Keratinocyte (primary cell): Measurements from ENCODE around the gene RNF166. TPM values are rescaled to one million over a fixed set of nuclear protein-coding genes. Genes with fewer than 3 reads are reported as not detected.

Experiments
- DNase-seq: peaks from one replicate; pipeline ENCODE4 v3.0.0-alpha.2; 2011; ENCODE audit warnings: low read depth, missing footprints, low spot score
- FAIRE-seq: peaks from 2 replicates; lab custom pipeline; 2011; peaks lifted over from hg19 to GRCh38; lab: Jason Lieb, UNC
- H2AFZ ChIP-seq: 2 replicates; pipeline ENCODE4 v1.6.0; 2012; ENCODE audit warnings: low read length, control low read depth, inconsistent platforms; ENCODE audit not compliant: control insufficient read depth
- H3K27ac ChIP-seq: 2 replicates; pipeline ENCODE4 v1.5.1; 2011; ENCODE audit warnings: low read length; ENCODE audit not compliant: control insufficient read depth, insufficient read depth
- H3K27me3 ChIP-seq: 3 replicates; pipeline ENCODE4 v1.6.0; 2011; ENCODE audit warnings: low read length; ENCODE audit not compliant: control insufficient read depth, insufficient read depth; ENCODE audit errors: extremely low read depth
- H3K36me3 ChIP-seq, 2 experiments: 2 replicates in 1 of 2; 3 replicates in 1 of 2; pipeline ENCODE4 v1.5.1; 2011; ENCODE audit warnings: low read length in 2 of 2, mild to moderate bottlenecking in 1 of 2; ENCODE audit not compliant: control insufficient read depth in 2 of 2, insufficient read depth in 2 of 2; ENCODE audit errors: extremely low read depth in 1 of 2
- H3K4me1 ChIP-seq: 3 replicates; pipeline ENCODE4 v1.5.1; 2011; ENCODE audit warnings: low read length; ENCODE audit not compliant: control insufficient read depth, insufficient read depth; ENCODE audit errors: extremely low read depth
- H3K4me2 ChIP-seq: 3 replicates; pipeline ENCODE4 v1.6.0; 2011; ENCODE audit warnings: low read depth, low read length; ENCODE audit not compliant: control insufficient read depth, insufficient read depth; ENCODE audit errors: extremely low read depth
- H3K4me3 ChIP-seq, 3 experiments: fragments of 200-600 bp in 1 of 3; sonication (generic) in 1 of 3; 2 replicates in 2 of 3; 3 replicates in 1 of 3; pipeline ENCODE4 v1.5.1; 2011 to 2016; ENCODE audit warnings: low read length in 3 of 3, mild to moderate bottlenecking in 3 of 3, control low read depth in 2 of 3, inconsistent platforms in 1 of 3, low read depth in 1 of 3, mixed read lengths in 1 of 3, mixed run types in 1 of 3, moderate library complexity in 1 of 3; ENCODE audit not compliant: control insufficient read depth in 2 of 3, insufficient read depth in 2 of 3; ENCODE audit errors: extremely low read depth in 1 of 3
- H3K79me2 ChIP-seq: 2 replicates; pipeline ENCODE4 v1.6.0; 2012; ENCODE audit warnings: low read length; ENCODE audit not compliant: control insufficient read depth, insufficient read depth
- H3K9ac ChIP-seq: 3 replicates; pipeline ENCODE4 v1.6.0; 2011; ENCODE audit warnings: low read length; ENCODE audit not compliant: control insufficient read depth, insufficient read depth; ENCODE audit errors: extremely low read depth
- H3K9me1 ChIP-seq: 3 replicates; pipeline ENCODE4 v1.6.0; 2011; ENCODE audit warnings: low read length; ENCODE audit not compliant: control insufficient read depth, insufficient read depth; ENCODE audit errors: extremely low read depth
- H3K9me3 ChIP-seq: 2 replicates; pipeline ENCODE4 v1.5.1; 2012; ENCODE audit warnings: low read depth, low read length; ENCODE audit not compliant: control insufficient read depth
- H4K20me1 ChIP-seq: 3 replicates; pipeline ENCODE4 v1.6.0; 2011; ENCODE audit warnings: low read length; ENCODE audit not compliant: control insufficient read depth, insufficient read depth; ENCODE audit errors: extremely low read depth
- EZH2 ChIP-seq: IDR thresholded peaks from one replicate; pipeline ENCODE4 v1.6.1; 2012; ENCODE audit warnings: inconsistent platforms, mild to moderate bottlenecking, low read length, moderate library complexity
- dilution Hi-C: fragments of 300-500 bp; cut with MboI; formaldehyde crosslinking; loops from one replicate; pipeline ENCODE4 v1.7.0; 2020; ENCODE audit warnings: low sequenced_read_pairs; ENCODE audit not compliant: extremely low pct_ligation_motif_present
- polyA plus RNA-seq, 5 experiments: library from polyadenylated mRNA; depleted of rRNA in 3 of 5; stranded (reverse) in 3 of 5; stranded (forward) in 1 of 5; unstranded in 1 of 5; fragments of >200 nt; gene quantifications; 1 replicate in 1 of 5; 2 replicates in 3 of 5; 3 replicates in 1 of 5; pipeline versions ENCODE4 v1.2.1 to v1.2.3, GENCODE V29; 2011 to 2012; ENCODE audit warnings: missing spikeins in 2 of 5, low read depth in 1 of 5, low replicate concordance in 1 of 5
- TF ChIP-seq, protein P1 (sequence below), 3 experiments: IDR thresholded peaks in 1 of 3; conservative IDR thresholded peaks in 1 of 3; optimal IDR thresholded peaks in 1 of 3; 2 replicates in 2 of 3; 3 replicates in 1 of 3; pipeline versions ENCODE3 to v1.5.1; 2011; ENCODE audit warnings: low read length in 3 of 3, mild to moderate bottlenecking in 3 of 3, moderate library complexity in 2 of 3, control low read depth in 1 of 3, inconsistent platforms in 1 of 3; ENCODE audit not compliant: insufficient read depth in 2 of 3; ENCODE audit errors: extremely low read depth in 1 of 3

RNF166 gene
- polyA plus RNA-seq, 1 donor (not counting 4 experiments of a cell fraction or from before 2014, with no cell fraction given) = 3.4 TPM

- Histone ChIP-seq H3K4me3 (no peak overlapping the region), H4K20me1 (peaks cover 9% of the 10 kb centered on the region), H3K27me3 (no peaks in the 10 kb centered on the region), H3K4me2 (no peak overlapping the region), H3K9ac (no peak overlapping the region), H3K36me3 (peaks cover 30 to 39% of the 10 kb centered on the region in 2 experiments), H3K4me1 (peaks cover 6% of the 10 kb centered on the region), H3K9me1 (peaks cover 2% of the 10 kb centered on the region), H3K9me3 (no peaks in the 10 kb centered on the region), H2AFZ (no peak overlapping the region), H3K27ac (no peak overlapping the region), H3K79me2 (no peaks in the 10 kb centered on the region)
- DNase-seq (no peak), FAIRE-seq (no peak)
- dilution Hi-C loops = no loop called here
- TF ChIP-seq EZH2 = no peak
- TF ChIP-seq, protein P1, sequence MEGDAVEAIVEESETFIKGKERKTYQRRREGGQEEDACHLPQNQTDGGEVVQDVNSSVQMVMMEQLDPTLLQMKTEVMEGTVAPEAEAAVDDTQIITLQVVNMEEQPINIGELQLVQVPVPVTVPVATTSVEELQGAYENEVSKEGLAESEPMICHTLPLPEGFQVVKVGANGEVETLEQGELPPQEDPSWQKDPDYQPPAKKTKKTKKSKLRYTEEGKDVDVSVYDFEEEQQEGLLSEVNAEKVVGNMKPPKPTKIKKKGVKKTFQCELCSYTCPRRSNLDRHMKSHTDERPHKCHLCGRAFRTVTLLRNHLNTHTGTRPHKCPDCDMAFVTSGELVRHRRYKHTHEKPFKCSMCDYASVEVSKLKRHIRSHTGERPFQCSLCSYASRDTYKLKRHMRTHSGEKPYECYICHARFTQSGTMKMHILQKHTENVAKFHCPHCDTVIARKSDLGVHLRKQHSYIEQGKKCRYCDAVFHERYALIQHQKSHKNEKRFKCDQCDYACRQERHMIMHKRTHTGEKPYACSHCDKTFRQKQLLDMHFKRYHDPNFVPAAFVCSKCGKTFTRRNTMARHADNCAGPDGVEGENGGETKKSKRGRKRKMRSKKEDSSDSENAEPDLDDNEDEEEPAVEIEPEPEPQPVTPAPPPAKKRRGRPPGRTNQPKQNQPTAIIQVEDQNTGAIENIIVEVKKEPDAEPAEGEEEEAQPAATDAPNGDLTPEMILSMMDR (optimal IDR thresholded peaks at IDR 0.05 in 1 of 3, IDR thresholded peaks at IDR 0.05 in 1 of 3, conservative IDR thresholded peaks at IDR 0.05 in 1 of 3; ENCODE audit: extremely low read depth in 1 of 3, insufficient read depth in 2 of 3, low read length in 3 of 3) = no peak
Observed at GRCh38 chr16:88735121-88735520, 28.9 kb upstream of the RNF166 start.

DNA sequence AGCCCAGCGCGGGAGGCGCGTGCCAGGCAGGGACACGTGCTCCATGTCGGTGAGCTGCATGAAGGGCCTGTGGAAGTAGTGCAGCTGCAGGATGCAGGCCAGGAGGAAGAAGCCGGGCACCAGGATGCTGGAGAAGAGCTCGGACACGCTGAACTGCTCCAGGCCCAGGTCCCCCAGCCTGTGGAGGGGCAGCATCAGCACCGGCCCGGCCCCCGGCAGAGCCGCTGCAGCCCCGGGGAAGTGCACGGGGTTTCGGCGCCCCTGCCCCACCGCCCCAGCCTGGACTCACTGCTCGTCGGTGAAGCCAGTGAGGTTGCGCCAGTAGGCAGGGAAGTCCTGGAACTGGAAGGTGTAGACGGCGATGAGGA, 28.1 kb upstream of the RNF166 start:
- DNase-seq (no peak), FAIRE-seq (no peak)
- no peak overlapping the region for H3K4me2 ChIP-seq
- no peak for TF ChIP-seq EZH2
- TF ChIP-seq, protein P1 (optimal IDR thresholded peaks at IDR 0.05 in 1 of 3, IDR thresholded peaks at IDR 0.05 in 1 of 3, conservative IDR thresholded peaks at IDR 0.05 in 1 of 3; ENCODE audit: extremely low read depth in 1 of 3, insufficient read depth in 2 of 3, low read length in 3 of 3) = no peak
- H3K4me3 ChIP-seq = no peak overlapping the region
- peaks cover 30 to 43% of the 10 kb centered on the region in 2 experiments for H3K36me3 ChIP-seq
- H2AFZ ChIP-seq = no peak overlapping the region
- H3K9me1 ChIP-seq = peaks cover 2% of the 10 kb centered on the region
- H3K4me1 ChIP-seq = peaks cover 2% of the 10 kb centered on the region
- H3K9me3 ChIP-seq = no peaks in the 10 kb centered on the region
- H4K20me1 ChIP-seq = peaks cover 9% of the 10 kb centered on the region
- dilution Hi-C loops = no loop called here
- H3K27ac ChIP-seq = no peak overlapping the region
- H3K9ac ChIP-seq = no peak overlapping the region
- no peaks in the 10 kb centered on the region for H3K27me3 ChIP-seq
- H3K79me2 ChIP-seq = no peaks in the 10 kb centered on the region
